Mesendoderm (in vitro differentiated cells): ENCODE data around the gene HEATR5B.

Experiments
- DNase-seq: peaks from one replicate; pipeline ENCODE4 v3.0.0; 2013
- H2AK5ac ChIP-seq: 2 replicates; pipeline ENCODE4 v1.6.1; 2013; ENCODE audit warnings: low read length, inconsistent platforms
- H2BK120ac ChIP-seq: 2 replicates; pipeline ENCODE4 v1.6.1; 2013; ENCODE audit warnings: low read depth, mild to moderate bottlenecking, low read length, moderate library complexity, mixed read lengths
- H2BK15ac ChIP-seq: replicated peaks from 2 replicates; pipeline ENCODE4 v1.6.1; 2013; ENCODE audit warnings: low read depth, mild to moderate bottlenecking, moderate library complexity
- H2BK5ac ChIP-seq: 2 replicates; pipeline ENCODE4 v1.6.1; 2013; ENCODE audit warnings: low read length, inconsistent platforms
- H3K18ac ChIP-seq: 2 replicates; pipeline ENCODE4 v1.6.1; 2013; ENCODE audit warnings: mild to moderate bottlenecking, low read length, mixed read lengths
- H3K23ac ChIP-seq: one replicate; pipeline ENCODE4 v1.6.1; 2013; ENCODE audit warnings: low read length
- H3K27ac ChIP-seq: 2 replicates; pipeline ENCODE4 v1.5.1; 2013; ENCODE audit warnings: low read depth, mild to moderate bottlenecking, inconsistent platforms, low read length, moderate library complexity
- H3K27me3 ChIP-seq: 2 replicates; pipeline ENCODE4 v1.6.1; 2013; ENCODE audit warnings: low read length, control low read depth, mild to moderate bottlenecking, inconsistent platforms; ENCODE audit not compliant: insufficient read depth, poor library complexity
- H3K36me3 ChIP-seq: 2 replicates; pipeline ENCODE4 v1.6.1; 2013; ENCODE audit warnings: low read length, inconsistent platforms; ENCODE audit not compliant: control insufficient read depth, insufficient read depth
- H3K4ac ChIP-seq: one replicate; pipeline ENCODE4 v1.6.1; 2013; ENCODE audit warnings: low read depth, mild to moderate bottlenecking, low read length, moderate library complexity
- H3K4me1 ChIP-seq: 2 replicates; pipeline ENCODE4 v1.6.1; 2013; ENCODE audit warnings: low read depth, low read length, inconsistent platforms; ENCODE audit not compliant: control insufficient read depth
- H3K4me2 ChIP-seq: 2 replicates; pipeline ENCODE4 v1.6.1; 2013; ENCODE audit warnings: low read length
- H3K4me3 ChIP-seq: 2 replicates; pipeline ENCODE4 v1.5.1; 2013; ENCODE audit warnings: mild to moderate bottlenecking, low read length
- H3K56ac ChIP-seq: one replicate; pipeline ENCODE4 v1.6.1; 2013; ENCODE audit warnings: low read length
- H3K79me1 ChIP-seq: 2 replicates; pipeline ENCODE4 v1.6.1; 2013; ENCODE audit warnings: low read length, inconsistent platforms
- H3K79me2 ChIP-seq: 2 replicates; pipeline ENCODE4 v1.6.1; 2013; ENCODE audit warnings: mild to moderate bottlenecking, low read length; ENCODE audit not compliant: control insufficient read depth, insufficient read depth
- H3K9ac ChIP-seq: 2 replicates; pipeline ENCODE4 v1.6.1; 2013; ENCODE audit warnings: low read length, inconsistent platforms
- H4K5ac ChIP-seq: one replicate; pipeline ENCODE4 v1.6.1; 2013; ENCODE audit warnings: low read length
- H4K8ac ChIP-seq: one replicate; pipeline ENCODE4 v1.6.1; 2013; ENCODE audit warnings: low read depth, mild to moderate bottlenecking, control low read depth, low read length, moderate library complexity
- WGBS: extraction: QIAGEN DNeasy Blood & Tissue Kit; methylation state at CpG from one replicate; pipeline ENCODE4 v1.1.7; 2013; ENCODE audit warnings: low lambda C conversion rate, missing lambda C conversion rate; ENCODE audit not compliant: insufficient coverage; ENCODE audit errors: extremely low coverage; 5-methylcytosine and 5-hydroxymethylcytosine counted together

The HEATR5B gene

GRCh38 chr2:37100054-37100453 lies 15.9 kb upstream of the HEATR5B start:
- H2BK15ac ChIP-seq = no peak overlapping the region
- H3K27me3 ChIP-seq = no peaks in the 10 kb centered on the region
- no peaks in the 10 kb centered on the region for H3K4me1 ChIP-seq
- H3K36me3 ChIP-seq = no peaks in the 10 kb centered on the region
- no peak overlapping the region for H4K8ac ChIP-seq
- H3K4me3 ChIP-seq = no peak overlapping the region
- no peaks in the 10 kb centered on the region for H3K79me1 ChIP-seq
- H3K4me2 ChIP-seq = no peak overlapping the region
- H3K4ac ChIP-seq = no peak overlapping the region
- H3K23ac ChIP-seq = no peak overlapping the region
- H4K5ac ChIP-seq = no peak overlapping the region
- H2BK120ac ChIP-seq = no peak overlapping the region
- no peak overlapping the region for H2AK5ac ChIP-seq
- DNase-seq = no peak
- H3K79me2 ChIP-seq = no peaks in the 10 kb centered on the region
- WGBS = no CpG with 5 or more reads among the region's 1 CpG
- no peak overlapping the region for H3K56ac ChIP-seq
- no peak overlapping the region for H2BK5ac ChIP-seq
- no peak overlapping the region for H3K18ac ChIP-seq
- H3K27ac ChIP-seq = no peak overlapping the region
- no peak overlapping the region for H3K9ac ChIP-seq

- Histone ChIP-seq H3K4ac (no peak overlapping the region), H4K8ac (no peak overlapping the region), H4K5ac (no peak overlapping the region), H3K18ac (no peak overlapping the region), H2AK5ac (no peak overlapping the region), H3K27me3 (no peaks in the 10 kb centered on the region), H2BK5ac (no peak overlapping the region), H3K36me3 (no peaks in the 10 kb centered on the region), H2BK120ac (no peak overlapping the region), H3K79me1 (no peaks in the 10 kb centered on the region), H3K4me2 (no peak overlapping the region), H3K23ac (no peak overlapping the region), H3K4me3 (no peak overlapping the region), H3K27ac (no peak overlapping the region), H3K4me1 (no peaks in the 10 kb centered on the region), H2BK15ac (no peak overlapping the region), H3K79me2 (no peaks in the 10 kb centered on the region), H3K9ac (no peak overlapping the region), H3K56ac (no peak overlapping the region)
- WGBS = no CpG with 5 or more reads among the region's 4 CpGs
- DNase-seq = no peak
These were observed 14.4 kb upstream of the HEATR5B start for GRCh38 chr2:37098416-37099118.

- Histone ChIP-seq H3K4me1 (no peaks in the 10 kb centered on the region), H3K36me3 (no peaks in the 10 kb centered on the region), H2BK120ac (no peak overlapping the region), H3K4ac (no peak overlapping the region), H3K4me3 (no peak overlapping the region), H4K8ac (no peak overlapping the region), H3K79me1 (no peaks in the 10 kb centered on the region), H3K9ac (no peak overlapping the region), H3K56ac (no peak overlapping the region), H2AK5ac (no peak overlapping the region), H3K23ac (no peak overlapping the region), H3K4me2 (no peak overlapping the region), H2BK5ac (no peak overlapping the region), H3K27me3 (no peaks in the 10 kb centered on the region), H4K5ac (no peak overlapping the region), H3K27ac (no peak overlapping the region), H3K79me2 (no peaks in the 10 kb centered on the region), H2BK15ac (no peak overlapping the region), H3K18ac (no peak overlapping the region)
- no peak for DNase-seq
- WGBS = no CpG with 5 or more reads among the region's 1 CpG
These were observed 12.4 kb upstream of the HEATR5B start for GRCh38 chr2:37096568-37096967.

- Histone ChIP-seq H3K23ac (no peak overlapping the region), H3K27me3 (no peaks in the 10 kb centered on the region), H3K27ac (no peak overlapping the region), H3K36me3 (no peaks in the 10 kb centered on the region), H2BK5ac (no peak overlapping the region), H2BK15ac (no peak overlapping the region), H3K4ac (no peak overlapping the region), H4K5ac (no peak overlapping the region), H3K4me3 (no peak overlapping the region), H3K9ac (no peak overlapping the region), H3K79me2 (no peaks in the 10 kb centered on the region), H3K4me2 (no peak overlapping the region), H2BK120ac (no peak overlapping the region), H4K8ac (no peak overlapping the region), H3K4me1 (no peaks in the 10 kb centered on the region), H3K18ac (no peak overlapping the region), H3K79me1 (no peaks in the 10 kb centered on the region), H2AK5ac (no peak overlapping the region), H3K56ac (no peak overlapping the region)
- no peak for DNase-seq
- WGBS = no CpG with 5 or more reads among the region's 5 CpGs
These were observed 7.7 kb upstream of the HEATR5B start for GRCh38 chr2:37091873-37092272.

- H2BK120ac ChIP-seq = no peak overlapping the region
- WGBS = no CpG with 5 or more reads among the region's 4 CpGs
These were observed 5.9 kb upstream of the HEATR5B start for GRCh38 chr2:37090019-37090477.

GRCh38 chr2:37085731-37086147 lies 1.6 kb upstream of the HEATR5B start:
- no peaks in the 10 kb centered on the region for H3K4me1 ChIP-seq
- no peaks in the 10 kb centered on the region for H3K79me1 ChIP-seq
- peak; percentile 92 for DNase-seq
- no peak overlapping the region for H2AK5ac ChIP-seq
- no peaks in the 10 kb centered on the region for H3K36me3 ChIP-seq
- no peak overlapping the region for H3K23ac ChIP-seq
- H3K4me3 ChIP-seq = no peak overlapping the region
- H3K9ac ChIP-seq = no peak overlapping the region
- H3K27me3 ChIP-seq = no peaks in the 10 kb centered on the region
- no peak overlapping the region for H3K4me2 ChIP-seq
- peak overlapping the region; percentile 9 for H3K56ac ChIP-seq
- H3K4ac ChIP-seq = no peak overlapping the region
- no CpG with 5 or more reads among the region's 1 CpG for WGBS
- no peaks in the 10 kb centered on the region for H3K79me2 ChIP-seq
- no peak overlapping the region for H3K27ac ChIP-seq
- H3K18ac ChIP-seq = no peak overlapping the region
- H2BK120ac ChIP-seq = no peak overlapping the region
- no peak overlapping the region for H2BK15ac ChIP-seq
- H2BK5ac ChIP-seq = peak overlapping the region; percentile 16
- H4K5ac ChIP-seq = no peak overlapping the region
- H4K8ac ChIP-seq = no peak overlapping the region

More at GRCh38 chr2:37090019-37090477, 5.9 kb upstream of the HEATR5B start:
- Histone ChIP-seq H3K27me3 (no peaks in the 10 kb centered on the region), H2BK15ac (no peak overlapping the region), H3K56ac (no peak overlapping the region), H4K8ac (no peak overlapping the region), H2AK5ac (no peak overlapping the region), H3K79me2 (no peaks in the 10 kb centered on the region), H3K18ac (no peak overlapping the region), H3K23ac (no peak overlapping the region), H3K4me3 (no peak overlapping the region), H2BK5ac (no peak overlapping the region), H3K79me1 (no peaks in the 10 kb centered on the region), H3K9ac (no peak overlapping the region), H3K36me3 (no peaks in the 10 kb centered on the region), H4K5ac (no peak overlapping the region), H3K4ac (no peak overlapping the region), H3K27ac (no peak overlapping the region), H3K4me1 (no peaks in the 10 kb centered on the region), H3K4me2 (no peak overlapping the region)
- no peak for DNase-seq
